ENCODE measurements around the gene PTPRG.
"Not testable (repeated sequence)": the region's sequence is repeated elsewhere in the genome, so short reads cannot be mapped to it uniquely, and the experiment has no call there.

PTPRG gene

GRCh38 chr3:61561374-61562041 is at the start of gene PTPRG:
Gene PTPRG, plus strand, starts transcription at chr3:61561571. Its CDS starts 717 bp downstream, at chr3:61562288.
- DNase-seq = peak; percentile 32

DNA sequence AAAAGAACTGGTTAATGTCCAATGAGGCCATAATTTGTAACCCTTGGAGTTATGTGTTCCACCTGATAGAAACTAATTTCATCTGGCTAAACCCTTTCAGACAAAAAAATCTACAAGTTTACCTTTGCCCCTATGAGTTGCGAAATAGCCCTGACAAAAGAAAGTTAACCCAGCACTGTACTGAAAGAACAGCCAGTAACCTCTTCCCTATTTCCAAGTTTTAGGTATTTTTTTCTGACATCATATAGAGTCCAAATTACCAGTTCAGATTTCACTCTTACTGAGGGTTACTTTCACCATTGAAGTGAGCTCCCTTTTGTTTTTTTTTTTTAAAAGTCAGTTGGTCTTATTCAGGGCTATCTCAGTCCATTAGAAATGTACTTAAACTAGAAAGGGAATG is 42.8 kb upstream of the PTPRG start:
- no peak for DNase-seq

GRCh38 chr3:61520966-61521628 is 40.3 kb upstream of the PTPRG start:
- no peak for DNase-seq

- DNase-seq = no peak
Measured at GRCh38 chr3:61522060-61522459, 39.3 kb upstream of the PTPRG start.

DNA sequence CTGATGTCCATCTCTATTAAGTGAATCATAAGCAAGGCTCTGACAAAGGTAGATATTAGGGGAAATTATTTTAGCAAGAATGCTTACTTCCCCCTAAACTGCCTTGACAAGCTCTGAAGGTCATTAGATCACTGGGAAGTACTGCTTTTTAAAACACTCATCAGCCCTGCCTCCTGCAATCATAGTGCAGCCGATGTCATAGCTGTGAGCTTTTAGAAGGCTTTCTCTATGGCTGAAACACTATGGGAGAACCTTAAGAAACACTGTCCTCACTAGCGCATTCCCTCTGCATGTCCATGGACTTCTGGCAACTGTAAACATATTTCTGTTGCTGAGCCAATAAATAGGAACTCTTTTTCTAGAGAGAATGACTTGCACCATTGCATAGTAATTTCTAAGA is 38.7 kb upstream of the PTPRG start:
- no peak for DNase-seq

GRCh38 chr3:61524933-61525332 is 36.4 kb upstream of the PTPRG start:
- DNase-seq = no peak

DNA sequence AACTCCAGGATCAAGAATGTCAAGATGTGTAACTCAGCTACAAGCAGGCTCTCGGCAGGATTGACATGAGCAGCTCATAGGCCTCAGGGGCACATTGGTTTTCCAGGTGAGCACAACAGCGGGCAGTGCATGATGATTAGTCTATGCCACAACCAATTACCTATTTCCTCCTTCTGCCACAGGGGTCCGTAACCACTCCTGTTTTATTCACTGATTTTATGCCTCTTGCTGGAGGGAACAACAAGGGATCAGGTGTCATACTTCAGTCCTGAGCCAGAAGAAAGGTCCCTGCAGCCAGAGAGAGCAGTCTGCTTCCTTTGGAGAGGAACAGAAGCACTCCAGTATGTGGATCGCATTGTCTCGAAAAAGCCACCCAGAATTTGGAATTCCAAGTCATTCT is 35.1 kb upstream of the PTPRG start:
- peak; percentile 1 for DNase-seq

- DNase-seq = no peak
Measured at GRCh38 chr3:61527011-61527410, 34.4 kb upstream of the PTPRG start.

DNA sequence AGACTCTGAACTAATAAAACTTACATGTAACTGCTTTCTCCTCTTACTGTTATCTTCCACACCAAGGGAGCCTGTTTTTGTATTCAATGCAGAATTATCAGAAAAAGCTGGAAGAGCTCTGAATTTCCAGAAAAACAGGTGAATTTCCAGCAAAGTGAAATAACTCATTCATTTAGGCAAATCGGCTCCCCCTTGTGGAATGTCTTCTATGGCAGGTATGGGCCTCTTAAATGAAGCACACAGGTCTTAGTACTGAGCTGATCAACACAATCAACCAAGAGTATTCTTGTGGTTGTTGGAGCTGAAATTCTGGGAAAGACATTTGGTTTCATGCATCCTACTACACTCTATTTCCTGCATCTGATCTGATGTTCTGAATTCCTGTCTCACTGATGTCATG is 31.0 kb upstream of the PTPRG start:
- no peak for DNase-seq

DNA sequence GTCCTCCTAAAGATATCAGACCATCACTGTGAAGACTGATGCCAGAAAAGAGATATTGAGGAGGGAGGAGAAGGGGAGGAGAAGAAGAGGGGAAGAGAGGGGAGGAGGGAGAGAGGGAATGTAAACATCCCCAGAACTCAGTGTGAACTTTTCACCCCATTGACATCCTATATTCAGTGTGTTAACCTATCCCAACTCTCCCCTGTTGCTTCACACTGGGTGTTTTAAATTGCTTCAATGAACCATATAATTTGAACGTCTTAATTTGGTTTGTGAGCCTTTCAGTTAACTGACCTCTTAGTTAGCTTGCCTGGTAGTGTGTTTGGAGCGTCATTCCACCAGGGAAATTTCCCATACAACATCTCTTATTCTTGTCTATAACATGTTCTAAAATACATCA is 29.8 kb upstream of the PTPRG start:
- DNase-seq = no peak

- no peak for DNase-seq
Measured at GRCh38 chr3:61532739-61533500, 28.5 kb upstream of the PTPRG start.

DNA sequence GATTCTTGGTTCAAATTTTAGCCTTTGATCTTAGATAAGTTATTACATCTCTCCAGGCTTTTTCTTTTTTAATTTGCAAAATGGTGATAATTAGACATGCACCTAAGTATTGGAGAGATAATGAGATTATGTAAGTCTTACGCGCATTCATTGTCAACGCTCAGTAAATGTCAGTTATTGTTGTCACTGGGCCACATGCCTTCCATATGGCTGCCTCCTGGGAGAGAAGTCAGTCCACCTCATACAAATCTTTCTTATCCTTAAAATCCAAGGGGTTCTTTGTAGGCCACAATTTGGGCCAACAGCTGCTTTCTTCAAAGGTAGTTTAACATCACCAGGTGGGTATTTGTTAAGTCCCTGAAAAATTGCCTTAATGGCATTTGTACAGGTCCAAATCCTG is 25.5 kb upstream of the PTPRG start:
- DNase-seq = no peak

- no peak for DNase-seq
Measured at GRCh38 chr3:61537366-61537765, 24.0 kb upstream of the PTPRG start.

GRCh38 chr3:61538486-61538885 is 22.9 kb upstream of the PTPRG start:
- no peak for DNase-seq

- no peak for DNase-seq
Measured at GRCh38 chr3:61541694-61542093, 19.7 kb upstream of the PTPRG start.

GRCh38 chr3:61545716-61546115 is 15.7 kb upstream of the PTPRG start:
- DNase-seq = no peak

GRCh38 chr3:61547625-61548024 is 13.7 kb upstream of the PTPRG start:
- DNase-seq = no peak

- not testable (repeated sequence) for DNase-seq
Measured at GRCh38 chr3:61552704-61553103, 8.7 kb upstream of the PTPRG start.

DNA sequence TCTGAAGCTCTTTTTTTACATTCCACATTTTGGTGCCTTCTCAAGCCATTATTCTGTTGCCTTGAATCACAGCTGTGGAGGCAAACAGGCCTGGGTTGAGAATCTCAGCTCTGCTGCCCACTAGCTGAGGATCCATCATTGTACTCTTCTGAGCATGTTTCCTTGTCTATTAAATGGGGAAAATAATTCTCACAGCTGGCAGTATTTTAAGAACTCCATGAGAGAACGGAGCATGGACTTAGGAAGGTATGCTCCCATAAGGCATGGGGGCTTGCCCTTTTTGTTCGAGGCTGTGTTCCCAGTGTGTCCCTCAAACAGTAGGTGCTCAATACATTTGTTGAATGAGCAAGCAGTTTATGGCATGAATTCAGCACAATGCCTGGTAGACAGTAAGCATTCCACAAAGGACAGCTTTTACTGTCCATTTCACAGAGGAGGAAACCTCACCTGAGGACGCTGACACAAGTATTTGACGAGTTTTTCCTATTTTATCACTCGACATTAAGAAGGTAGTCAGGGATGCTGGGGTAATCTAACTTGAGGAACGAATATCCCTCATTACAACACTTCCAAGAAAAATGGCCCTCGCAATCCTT is 2.1 kb upstream of the PTPRG start:
- DNase-seq = no peak

DNA sequence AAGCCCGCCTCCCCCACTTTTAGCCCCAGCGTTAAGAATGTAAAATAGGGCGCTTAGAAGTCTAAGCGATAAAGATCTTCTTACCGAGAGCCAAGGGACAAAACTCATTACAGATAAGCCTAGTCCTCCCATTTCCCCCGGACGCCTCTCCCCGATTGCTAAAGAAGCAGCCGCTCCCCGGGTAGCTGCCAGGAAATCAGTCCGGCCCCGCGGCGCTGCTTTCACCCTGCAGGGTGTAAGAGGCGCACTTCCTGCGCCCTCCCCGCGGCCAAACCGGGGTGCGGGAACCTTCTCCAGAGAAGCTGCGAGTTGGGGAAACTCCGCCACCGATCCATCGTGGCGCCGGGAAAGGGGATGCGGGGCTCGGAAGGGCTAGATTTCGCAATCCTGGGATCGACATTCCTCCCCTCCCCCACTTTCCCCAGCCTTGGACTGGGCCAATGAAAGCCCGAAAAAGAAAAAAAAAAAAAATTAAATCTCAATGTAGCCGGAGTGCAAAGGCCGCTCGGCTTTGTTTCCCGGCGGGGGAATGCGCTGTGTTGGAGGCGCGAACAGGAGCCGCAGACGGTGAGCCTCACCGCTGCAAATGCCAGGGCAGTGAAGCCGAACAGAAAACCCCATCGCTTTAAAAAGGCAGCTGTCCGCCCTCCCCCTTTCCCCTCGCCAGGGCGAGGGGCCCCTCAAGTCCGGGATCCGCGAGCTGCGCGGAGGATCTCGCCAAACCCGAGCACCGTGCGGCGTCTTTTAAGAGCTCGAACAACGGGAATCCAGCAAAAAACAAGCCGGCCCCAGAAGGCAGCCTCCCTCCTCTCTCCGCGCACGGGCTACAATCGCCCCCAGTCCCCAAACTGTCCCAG is 626 bp upstream of the PTPRG start:
- DNase-seq = peak; percentile 15

DNA sequence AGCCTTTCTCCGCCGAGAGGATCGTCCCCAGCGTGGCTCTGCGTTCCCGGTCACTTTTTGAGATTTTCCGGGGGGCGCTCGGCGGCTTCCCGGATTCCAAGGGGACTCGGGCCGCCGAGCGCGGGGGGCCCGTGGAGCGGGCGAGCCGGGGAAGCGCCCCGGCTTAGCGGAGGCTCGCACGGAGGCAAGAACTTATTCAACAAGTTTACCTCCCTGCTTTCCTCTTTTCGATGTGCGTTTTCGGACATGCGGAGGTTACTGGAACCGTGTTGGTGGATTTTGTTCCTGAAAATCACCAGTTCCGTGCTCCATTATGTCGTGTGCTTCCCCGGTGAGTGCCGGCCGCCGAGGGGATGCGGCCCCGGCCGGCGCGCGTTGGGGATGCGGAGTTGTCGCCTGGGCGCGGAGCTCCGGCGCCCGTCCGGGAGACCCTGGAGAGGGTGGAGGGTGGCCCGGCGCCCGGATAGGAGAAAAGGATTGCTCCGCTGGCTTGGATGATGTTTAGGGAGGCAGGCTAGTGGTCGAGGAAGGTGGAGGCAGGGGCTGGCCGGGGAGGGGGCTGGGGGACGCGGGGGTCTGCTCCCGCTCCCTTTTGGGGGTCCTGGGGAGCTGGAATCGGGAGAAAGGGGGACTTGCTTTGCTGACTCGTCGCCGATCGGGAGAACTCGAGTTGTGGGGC is 810 bp downstream of the PTPRG start:
- no peak for DNase-seq

GRCh38 chr3:61562721-61563312 is 1.4 kb downstream of the PTPRG start:
- no peak for DNase-seq
